K562 (cell line): ENCODE results near the gene CCDC9. TPM values are rescaled to one million over a fixed set of nuclear protein-coding genes. Genes with fewer than 3 reads are reported as not detected.

Source experiments
- ASH1L ChIP-seq: fragments of 450-650 bp; IDR thresholded peaks from 2 replicates; pipeline ENCODE4 v1.6.1; 2018; ENCODE audit warnings: borderline replicate concordance, mild to moderate bottlenecking, low read depth; ENCODE audit not compliant: partially characterized antibody
- DIDO1 ChIP-seq: fragments of 450-650 bp; IDR thresholded peaks from 2 replicates; pipeline ENCODE4 v1.6.1; 2016; ENCODE audit warnings: low read depth, missing biosample characterization, missing genetic modification characterization
- ELF1 ChIP-seq: fragments of 200-800 bp; sonication (Bioruptor generic); IDR thresholded peaks from 2 replicates; pipeline ENCODE4 v1.6.1; 2016; ENCODE audit warnings: missing genetic modification characterization, missing compliant biosample characterization
- ELF2 ChIP-seq: fragments of 250-450 bp; sonication (Bioruptor Pico); IDR thresholded peaks from 2 replicates; pipeline ENCODE4 v1.5.0; 2021; ENCODE audit warnings: mild to moderate bottlenecking
- FOXM1 ChIP-seq, 2 experiments: fragments of 450-650 bp in 1 of 2; sonication (generic) in 1 of 2; formaldehyde crosslinking in 1 of 2; IDR thresholded peaks; 2 replicates each; pipeline versions ENCODE4 v1.6.1 to v1.9.0; 2017 to 2022; ENCODE audit warnings: low read depth in 2 of 2, mild to moderate bottlenecking in 2 of 2, missing genetic modification reagents in 1 of 2, moderate library complexity in 1 of 2
- IRF2 ChIP-seq: sonication (generic); formaldehyde crosslinking; IDR thresholded peaks from 2 replicates; pipeline ENCODE4 v1.8.1; 2022; ENCODE audit warnings: mild to moderate bottlenecking, missing genetic modification reagents
- MBD2 ChIP-seq: sonication (generic); IDR thresholded peaks from 2 replicates; pipeline ENCODE4 v1.6.1; 2016; ENCODE audit warnings: low read depth, borderline replicate concordance
- NCOA2 ChIP-seq, 2 experiments: fragments of 450-650 bp; IDR thresholded peaks; 2 replicates each; pipeline ENCODE4 v1.6.1; 2018; ENCODE audit warnings: mild to moderate bottlenecking in 2 of 2, moderate library complexity in 1 of 2; ENCODE audit not compliant: partially characterized antibody in 2 of 2
- POLR2H ChIP-seq: IDR thresholded peaks from 2 replicates; pipeline ENCODE4 v1.6.1; 2016; ENCODE audit warnings: missing genetic modification characterization, low read depth, mild to moderate bottlenecking, control low read depth, missing compliant biosample characterization, moderate library complexity
- SMARCA4 ChIP-seq: fragments of 450-650 bp; IDR thresholded peaks from 2 replicates; pipeline ENCODE4 v1.6.1; 2016
- XRCC4 ChIP-seq: IDR thresholded peaks from one replicate; pipeline ENCODE4 v1.6.1; 2011; ENCODE audit not compliant: insufficient read depth, insufficient read length; ENCODE audit errors: extremely low read depth
- XRCC5 ChIP-seq: fragments of 200-400 bp; formaldehyde crosslinking; IDR thresholded peaks from 2 replicates; pipeline ENCODE4 v1.6.1; 2017; ENCODE audit warnings: low read depth, mild to moderate bottlenecking, low read length
- ZNF217 ChIP-seq: sonication (generic); formaldehyde crosslinking; IDR thresholded peaks from 2 replicates; pipeline ENCODE4 v1.8.0; 2022; ENCODE audit warnings: mild to moderate bottlenecking, missing genetic modification reagents
- ZNF431 ChIP-seq: sonication (generic); formaldehyde crosslinking; IDR thresholded peaks from 2 replicates; pipeline ENCODE4 v1.8.0; 2022; ENCODE audit warnings: mild to moderate bottlenecking, missing genetic modification reagents
- ZNF586 ChIP-seq: fragments of 450-650 bp; formaldehyde crosslinking; conservative IDR thresholded peaks from 2 replicates; pipeline ENCODE4 v1.4.0; 2020; ENCODE audit warnings: mild to moderate bottlenecking, moderate library complexity
- ZNF644 ChIP-seq: fragments of 200-800 bp; sonication (Bioruptor generic); IDR thresholded peaks from 2 replicates; pipeline ENCODE4 v1.6.1; 2016; ENCODE audit warnings: low read depth, missing genetic modification characterization, missing compliant biosample characterization
- polyA plus RNA-seq, 8 experiments: library from polyadenylated mRNA; depleted of rRNA in 4 of 8; stranded (reverse) in 5 of 8; unstranded in 3 of 8; fragments of >200 nt; fragmentation: Nextera tagmentation in 2 of 8; fragmentation: Illumina TruSeq in 1 of 8; extraction: Ambion mirVana in 2 of 8; extraction: Trizol in 1 of 8; gene quantifications; 2 replicates each; pipeline versions ENCODE4 v1.2.1 to v1.2.3, GENCODE V29; 2011 to 2014; ENCODE audit warnings: inconsistent platforms in 1 of 8, missing spikeins in 1 of 8
- total RNA-seq, 7 experiments: library from RNA; depleted of rRNA in 6 of 7; stranded (reverse); fragments of >200 nt in 6 of 7; fragmentation: Illumina TruSeq in 2 of 7; extraction: Trizol in 2 of 7; gene quantifications; 2 replicates each; pipeline versions ENCODE4 v1.2.1 to v1.2.3, GENCODE V29; 2011 to 2021; ENCODE audit warnings: low replicate concordance in 1 of 7
- TF ChIP-seq, protein P1 (sequence below): fragments of 200-600 bp; sonication (generic); IDR thresholded peaks from one replicate; pipeline ENCODE4 v1.6.1; 2012; ENCODE audit warnings: mild to moderate bottlenecking, low read depth, low read length, inconsistent platforms

Gene CCDC9
- total and polyA plus RNA-seq, 9 of the 15 experiments (the other 6 are each of a cell fraction or from before 2014, with no cell fraction given) = 0.23 to 38.6 (median 8.4) TPM

DNA sequence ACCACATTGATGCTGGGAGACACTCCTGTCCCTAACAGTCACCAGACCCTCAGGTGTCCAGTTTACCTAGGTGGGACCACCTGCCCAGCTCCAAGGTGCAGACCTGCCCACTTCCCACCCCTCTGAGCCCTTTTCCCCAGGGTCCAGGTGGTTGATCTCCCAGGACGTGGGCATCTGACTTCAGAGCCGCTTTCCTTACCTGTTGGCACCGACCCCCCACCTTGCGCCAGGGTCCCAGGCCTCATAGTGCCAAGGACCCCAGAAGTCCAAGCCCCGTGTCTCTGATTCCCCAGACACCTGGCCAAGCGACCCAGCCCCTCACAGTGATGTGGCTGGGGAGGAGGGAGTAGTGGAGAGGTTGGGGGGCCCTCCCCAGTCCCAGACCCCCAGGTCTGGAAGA lies 15.8 kb upstream of the CCDC9 start (continued):
- TF ChIP-seq, protein P1, sequence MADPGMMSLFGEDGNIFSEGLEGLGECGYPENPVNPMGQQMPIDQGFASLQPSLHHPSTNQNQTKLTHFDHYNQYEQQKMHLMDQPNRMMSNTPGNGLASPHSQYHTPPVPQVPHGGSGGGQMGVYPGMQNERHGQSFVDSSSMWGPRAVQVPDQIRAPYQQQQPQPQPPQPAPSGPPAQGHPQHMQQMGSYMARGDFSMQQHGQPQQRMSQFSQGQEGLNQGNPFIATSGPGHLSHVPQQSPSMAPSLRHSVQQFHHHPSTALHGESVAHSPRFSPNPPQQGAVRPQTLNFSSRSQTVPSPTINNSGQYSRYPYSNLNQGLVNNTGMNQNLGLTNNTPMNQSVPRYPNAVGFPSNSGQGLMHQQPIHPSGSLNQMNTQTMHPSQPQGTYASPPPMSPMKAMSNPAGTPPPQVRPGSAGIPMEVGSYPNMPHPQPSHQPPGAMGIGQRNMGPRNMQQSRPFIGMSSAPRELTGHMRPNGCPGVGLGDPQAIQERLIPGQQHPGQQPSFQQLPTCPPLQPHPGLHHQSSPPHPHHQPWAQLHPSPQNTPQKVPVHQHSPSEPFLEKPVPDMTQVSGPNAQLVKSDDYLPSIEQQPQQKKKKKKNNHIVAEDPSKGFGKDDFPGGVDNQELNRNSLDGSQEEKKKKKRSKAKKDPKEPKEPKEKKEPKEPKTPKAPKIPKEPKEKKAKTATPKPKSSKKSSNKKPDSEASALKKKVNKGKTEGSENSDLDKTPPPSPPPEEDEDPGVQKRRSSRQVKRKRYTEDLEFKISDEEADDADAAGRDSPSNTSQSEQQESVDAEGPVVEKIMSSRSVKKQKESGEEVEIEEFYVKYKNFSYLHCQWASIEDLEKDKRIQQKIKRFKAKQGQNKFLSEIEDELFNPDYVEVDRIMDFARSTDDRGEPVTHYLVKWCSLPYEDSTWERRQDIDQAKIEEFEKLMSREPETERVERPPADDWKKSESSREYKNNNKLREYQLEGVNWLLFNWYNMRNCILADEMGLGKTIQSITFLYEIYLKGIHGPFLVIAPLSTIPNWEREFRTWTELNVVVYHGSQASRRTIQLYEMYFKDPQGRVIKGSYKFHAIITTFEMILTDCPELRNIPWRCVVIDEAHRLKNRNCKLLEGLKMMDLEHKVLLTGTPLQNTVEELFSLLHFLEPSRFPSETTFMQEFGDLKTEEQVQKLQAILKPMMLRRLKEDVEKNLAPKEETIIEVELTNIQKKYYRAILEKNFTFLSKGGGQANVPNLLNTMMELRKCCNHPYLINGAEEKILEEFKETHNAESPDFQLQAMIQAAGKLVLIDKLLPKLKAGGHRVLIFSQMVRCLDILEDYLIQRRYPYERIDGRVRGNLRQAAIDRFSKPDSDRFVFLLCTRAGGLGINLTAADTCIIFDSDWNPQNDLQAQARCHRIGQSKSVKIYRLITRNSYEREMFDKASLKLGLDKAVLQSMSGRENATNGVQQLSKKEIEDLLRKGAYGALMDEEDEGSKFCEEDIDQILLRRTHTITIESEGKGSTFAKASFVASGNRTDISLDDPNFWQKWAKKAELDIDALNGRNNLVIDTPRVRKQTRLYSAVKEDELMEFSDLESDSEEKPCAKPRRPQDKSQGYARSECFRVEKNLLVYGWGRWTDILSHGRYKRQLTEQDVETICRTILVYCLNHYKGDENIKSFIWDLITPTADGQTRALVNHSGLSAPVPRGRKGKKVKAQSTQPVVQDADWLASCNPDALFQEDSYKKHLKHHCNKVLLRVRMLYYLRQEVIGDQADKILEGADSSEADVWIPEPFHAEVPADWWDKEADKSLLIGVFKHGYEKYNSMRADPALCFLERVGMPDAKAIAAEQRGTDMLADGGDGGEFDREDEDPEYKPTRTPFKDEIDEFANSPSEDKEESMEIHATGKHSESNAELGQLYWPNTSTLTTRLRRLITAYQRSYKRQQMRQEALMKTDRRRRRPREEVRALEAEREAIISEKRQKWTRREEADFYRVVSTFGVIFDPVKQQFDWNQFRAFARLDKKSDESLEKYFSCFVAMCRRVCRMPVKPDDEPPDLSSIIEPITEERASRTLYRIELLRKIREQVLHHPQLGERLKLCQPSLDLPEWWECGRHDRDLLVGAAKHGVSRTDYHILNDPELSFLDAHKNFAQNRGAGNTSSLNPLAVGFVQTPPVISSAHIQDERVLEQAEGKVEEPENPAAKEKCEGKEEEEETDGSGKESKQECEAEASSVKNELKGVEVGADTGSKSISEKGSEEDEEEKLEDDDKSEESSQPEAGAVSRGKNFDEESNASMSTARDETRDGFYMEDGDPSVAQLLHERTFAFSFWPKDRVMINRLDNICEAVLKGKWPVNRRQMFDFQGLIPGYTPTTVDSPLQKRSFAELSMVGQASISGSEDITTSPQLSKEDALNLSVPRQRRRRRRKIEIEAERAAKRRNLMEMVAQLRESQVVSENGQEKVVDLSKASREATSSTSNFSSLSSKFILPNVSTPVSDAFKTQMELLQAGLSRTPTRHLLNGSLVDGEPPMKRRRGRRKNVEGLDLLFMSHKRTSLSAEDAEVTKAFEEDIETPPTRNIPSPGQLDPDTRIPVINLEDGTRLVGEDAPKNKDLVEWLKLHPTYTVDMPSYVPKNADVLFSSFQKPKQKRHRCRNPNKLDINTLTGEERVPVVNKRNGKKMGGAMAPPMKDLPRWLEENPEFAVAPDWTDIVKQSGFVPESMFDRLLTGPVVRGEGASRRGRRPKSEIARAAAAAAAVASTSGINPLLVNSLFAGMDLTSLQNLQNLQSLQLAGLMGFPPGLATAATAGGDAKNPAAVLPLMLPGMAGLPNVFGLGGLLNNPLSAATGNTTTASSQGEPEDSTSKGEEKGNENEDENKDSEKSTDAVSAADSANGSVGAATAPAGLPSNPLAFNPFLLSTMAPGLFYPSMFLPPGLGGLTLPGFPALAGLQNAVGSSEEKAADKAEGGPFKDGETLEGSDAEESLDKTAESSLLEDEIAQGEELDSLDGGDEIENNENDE = no peak
- TF ChIP-seq NCOA2 (IDR thresholded peaks at IDR 0.05; ENCODE audit: partially characterized antibody in 2 of 2) = no peak
- TF ChIP-seq SMARCA4 = no peak
- TF ChIP-seq FOXM1 (IDR thresholded peaks at IDR 0.05; ENCODE audit: low read depth) = no peak
- no peak for TF ChIP-seq FOXM1 (CRISPR knock-in tag; IDR thresholded peaks at IDR 0.05; ENCODE audit: low read depth)
- TF ChIP-seq IRF2 (CRISPR knock-in tag) = no peak
- TF ChIP-seq ASH1L = no peak
- no peak for TF ChIP-seq ZNF586 (CRISPR knock-in tag)
- no peak for TF ChIP-seq DIDO1 (tag)
- TF ChIP-seq XRCC5 = no peak
- TF ChIP-seq ZNF217 = no peak
- TF ChIP-seq ELF2 = no peak
- TF ChIP-seq MBD2 = no peak
- no peak for TF ChIP-seq ELF1 (tag)
- TF ChIP-seq ZNF431 = no peak
- no peak for TF ChIP-seq ZNF644
- TF ChIP-seq XRCC4 = no peak
- TF ChIP-seq POLR2H = no peak
